ENCODE measurements around the gene GFI1B. TPM values are rescaled to one million over a fixed set of nuclear protein-coding genes. Genes with fewer than 3 reads are reported as not detected.
"Not testable (repeated sequence)": the region's sequence is repeated elsewhere in the genome, so short reads cannot be mapped to it uniquely, and the experiment has no call there.

GFI1B gene
- total RNA-seq, 1 experiment from 2014 or later: not detected

DNA sequence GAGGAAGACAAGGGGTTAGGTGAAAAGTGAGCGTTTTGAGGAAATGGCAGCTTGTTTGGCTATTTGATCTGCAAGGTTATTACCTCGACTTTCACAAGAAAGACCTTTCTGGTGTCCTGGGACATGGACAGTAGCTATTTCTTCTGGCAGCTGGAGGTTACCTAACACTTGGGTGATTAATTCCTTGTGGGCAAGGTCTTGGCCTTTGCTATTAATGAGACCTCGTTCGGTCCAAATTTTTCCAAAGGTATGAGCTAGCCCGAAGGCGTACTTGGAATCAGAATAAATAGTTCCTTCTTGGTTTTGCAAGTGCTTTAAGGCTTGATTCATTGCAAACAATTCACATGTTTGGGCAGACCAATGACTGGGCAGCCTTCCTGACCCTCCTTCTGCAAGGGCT lies 57.2 kb downstream of the GFI1B start:
- Histone ChIP-seq H3K36me3 (ENCODE audit: low read depth) (0 out of 2 replicates have a peak, but pooled peaks cover 12% of the 10 kb centered on the region), H3K4me1 (replicated peaks; ENCODE audit: insufficient read depth) (peaks cover 14% of the 10 kb centered on the region), H2AFZ (no peak overlapping the region), H3K9me2 (ENCODE audit: insufficient read depth) (no peaks in the 10 kb centered on the region), H3F3A (ENCODE audit: insufficient read depth, low read depth) (peaks cover 5% of the 10 kb centered on the region; the same call in 1 of the 2 replicates), H3K4me3 (no peak overlapping the region), H3K4me2 (no peak overlapping the region), H3K79me2 (ENCODE audit: low read depth) (peaks cover 82% of the 10 kb centered on the region), H3K27ac (no peak overlapping the region), H3K9me3 (ENCODE audit: insufficient read depth, low read depth) (no peaks in the 10 kb centered on the region), H3K27me3 (ENCODE audit: insufficient read depth, low read depth) (no peaks in the 10 kb centered on the region), H4K20me1 (ENCODE audit: insufficient read depth) (peaks cover 44% of the 10 kb centered on the region)
- ChIA-PET CTCF (no interaction called here), POLR2A (ENCODE audit: unreplicated experiment) (interaction anchor here (0.6 kb wide), 1 partner anchor 382 kb away, joined by 22 read pairs; no protein-coding TSS in a partner anchor)
- no TSS peak for BruUV-seq (replicated peaks)
- no peak for TF ChIP-seq EZH2 (IDR thresholded peaks at IDR 0.05; ENCODE audit: low read depth)
- TF ChIP-seq, protein P1, sequence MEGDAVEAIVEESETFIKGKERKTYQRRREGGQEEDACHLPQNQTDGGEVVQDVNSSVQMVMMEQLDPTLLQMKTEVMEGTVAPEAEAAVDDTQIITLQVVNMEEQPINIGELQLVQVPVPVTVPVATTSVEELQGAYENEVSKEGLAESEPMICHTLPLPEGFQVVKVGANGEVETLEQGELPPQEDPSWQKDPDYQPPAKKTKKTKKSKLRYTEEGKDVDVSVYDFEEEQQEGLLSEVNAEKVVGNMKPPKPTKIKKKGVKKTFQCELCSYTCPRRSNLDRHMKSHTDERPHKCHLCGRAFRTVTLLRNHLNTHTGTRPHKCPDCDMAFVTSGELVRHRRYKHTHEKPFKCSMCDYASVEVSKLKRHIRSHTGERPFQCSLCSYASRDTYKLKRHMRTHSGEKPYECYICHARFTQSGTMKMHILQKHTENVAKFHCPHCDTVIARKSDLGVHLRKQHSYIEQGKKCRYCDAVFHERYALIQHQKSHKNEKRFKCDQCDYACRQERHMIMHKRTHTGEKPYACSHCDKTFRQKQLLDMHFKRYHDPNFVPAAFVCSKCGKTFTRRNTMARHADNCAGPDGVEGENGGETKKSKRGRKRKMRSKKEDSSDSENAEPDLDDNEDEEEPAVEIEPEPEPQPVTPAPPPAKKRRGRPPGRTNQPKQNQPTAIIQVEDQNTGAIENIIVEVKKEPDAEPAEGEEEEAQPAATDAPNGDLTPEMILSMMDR (conservative IDR thresholded peaks at IDR 0.05): no peak
- intact Hi-C loops (cut with micrococcal nuclease; ENCODE audit: unreplicated experiment): no loop called here
- DNase-seq: peak in 1 of 2 experiments; percentile 54

DNA sequence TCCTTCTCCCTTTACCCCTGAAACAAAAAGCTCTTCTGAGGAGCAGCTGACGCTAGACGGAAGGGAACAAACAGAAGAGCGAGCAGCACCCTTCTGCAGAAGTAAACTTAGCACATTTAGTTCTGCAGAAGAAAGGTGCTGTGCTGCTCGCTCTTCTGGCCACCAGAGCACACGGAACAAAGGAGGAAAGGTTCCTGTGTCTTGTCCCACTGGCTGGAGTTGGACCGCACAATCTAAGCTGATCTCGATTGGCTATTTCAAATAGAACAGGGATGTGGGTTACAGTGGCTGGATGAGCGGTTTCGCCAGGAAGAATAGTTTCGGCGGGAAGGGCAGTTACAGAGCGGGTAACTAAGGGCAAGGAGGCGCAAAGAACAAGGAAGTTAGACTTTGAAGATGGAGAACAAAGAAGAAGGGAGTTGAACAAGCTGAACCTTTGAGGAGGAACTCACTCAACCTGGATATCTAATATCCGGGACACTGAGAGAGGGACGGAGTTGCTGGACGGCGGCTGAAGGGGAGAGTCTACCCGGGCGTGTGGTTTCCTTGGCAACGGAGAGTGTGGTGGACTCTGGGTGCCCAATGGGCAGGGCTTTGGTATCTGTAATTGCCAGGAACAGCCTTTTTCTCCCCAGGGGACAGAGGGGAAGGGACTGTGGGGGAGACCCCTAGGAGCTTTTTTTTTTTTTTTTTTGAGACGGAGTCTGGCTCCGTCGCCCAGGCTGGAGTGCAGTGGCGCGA lies 59.5 kb downstream of the GFI1B start:
- Histone ChIP-seq H3F3A (ENCODE audit: insufficient read depth, low read depth) (peaks cover 5% of the 10 kb centered on the region; the same call in 1 of the 2 replicates), H3K4me2 (no peak overlapping the region), H3K4me1 (replicated peaks; ENCODE audit: insufficient read depth) (no peaks in the 10 kb centered on the region), H3K79me2 (ENCODE audit: low read depth) (peaks cover 65% of the 10 kb centered on the region), H4K20me1 (ENCODE audit: insufficient read depth) (peaks cover 58% of the 10 kb centered on the region), H3K4me3 (no peak overlapping the region), H2AFZ (no peak overlapping the region), H3K27me3 (ENCODE audit: insufficient read depth, low read depth) (no peaks in the 10 kb centered on the region), H3K9me2 (ENCODE audit: insufficient read depth) (no peaks in the 10 kb centered on the region), H3K36me3 (ENCODE audit: low read depth) (peaks cover 6% of the 10 kb centered on the region; the same call in 1 of the 2 replicates), H3K9me3 (ENCODE audit: insufficient read depth, low read depth) (no peaks in the 10 kb centered on the region), H3K27ac (no peak overlapping the region)
- intact Hi-C loops (cut with micrococcal nuclease; ENCODE audit: unreplicated experiment): no loop called here
- POLR2A ChIA-PET (ENCODE audit: unreplicated experiment): interaction anchor here (0.7 kb wide), 1 partner anchor 309 kb away, joined by 9 read pairs; no protein-coding TSS in a partner anchor
- BruUV-seq (replicated peaks): no TSS peak
- no peak for DNase-seq
- TF ChIP-seq, protein P1 (conservative IDR thresholded peaks at IDR 0.05): no peak
- CTCF ChIA-PET: no interaction called here

DNA sequence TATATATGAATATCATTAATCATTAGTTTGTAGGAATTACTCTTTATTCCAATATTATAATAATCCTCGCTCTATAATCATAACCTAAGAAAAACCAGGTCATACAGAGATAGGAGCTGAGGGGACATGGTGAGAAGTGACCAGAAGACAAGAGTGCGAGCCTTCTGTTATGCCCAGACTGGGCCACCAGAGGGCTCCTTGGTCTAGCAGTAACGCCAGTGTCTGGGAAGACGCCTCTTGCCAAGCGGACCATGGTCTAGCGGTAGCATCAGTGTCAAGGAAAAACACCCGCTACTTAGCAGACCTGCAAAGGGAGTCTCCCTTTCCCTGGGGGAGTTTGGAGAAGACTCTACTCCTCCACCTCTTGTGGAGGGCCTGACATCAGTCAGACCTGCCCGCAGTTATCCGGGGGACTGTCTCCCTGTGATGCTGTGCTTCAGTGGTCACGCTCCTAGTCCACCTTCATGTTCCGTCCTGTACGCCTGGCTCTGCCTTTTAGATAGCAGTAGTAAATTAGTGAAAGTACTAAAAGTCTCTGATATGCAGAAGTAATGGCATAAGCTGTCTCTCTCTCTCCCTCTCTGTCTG lies 62.5 kb downstream of the GFI1B start:
- H3K4me2 ChIP-seq; H3K9me2 ChIP-seq (ENCODE audit: insufficient read depth); H3F3A ChIP-seq (ENCODE audit: insufficient read depth, low read depth); H3K4me3 ChIP-seq; POLR2A ChIA-PET (ENCODE audit: unreplicated experiment); H3K27me3 ChIP-seq (ENCODE audit: insufficient read depth, low read depth); H2AFZ ChIP-seq; H3K9me3 ChIP-seq (ENCODE audit: insufficient read depth, low read depth); H3K4me1 ChIP-seq (replicated peaks; ENCODE audit: insufficient read depth); H3K27ac ChIP-seq; BruUV-seq (replicated peaks); CTCF ChIA-PET; H3K36me3 ChIP-seq (ENCODE audit: low read depth): not testable (repeated sequence)
- peaks cover 35% of the 10 kb centered on the region for H3K79me2 ChIP-seq (ENCODE audit: low read depth)
- intact Hi-C loops (cut with micrococcal nuclease; ENCODE audit: unreplicated experiment): loop anchor here (1.0 kb wide), 1 partner anchor 103 kb away; no protein-coding TSS in a partner anchor
- H4K20me1 ChIP-seq (ENCODE audit: insufficient read depth): peaks cover 45% of the 10 kb centered on the region
- TF ChIP-seq, protein P1 (conservative IDR thresholded peaks at IDR 0.05): peak; percentile 73
- DNase-seq: peak; percentile 38 to 56

Small RNAs within 50 kb of the gene (microRNA-seq; reads per million reads assigned to microRNA genes)
- not detected for gene MIR548AW (ENCODE audit: borderline number of aligned reads, borderline replicate concordance)

Other genes starting within 250 kb of the GFI1B start
- 5.4 and 7.2 TPM in 2 replicates for gene AK8, start 100.4 kb upstream of the GFI1B start, total RNA-seq (2021)
- gene SPACA9, start 99.8 kb upstream of the GFI1B start, total RNA-seq (2021): 18.4 and 19.2 TPM in 2 replicates
- 51.2 and 61.0 TPM in 2 replicates for gene TSC1, start 34.1 kb upstream of the GFI1B start, total RNA-seq (2021)
- gene GTF3C5, start 52.3 kb downstream of the GFI1B start, total RNA-seq (2021): 79.6 and 107 TPM in 2 replicates
- 2.7 TPM in 2 replicates for gene CEL, start 83.3 kb downstream of the GFI1B start, total RNA-seq (2021)
- 24.8 and 30.0 TPM in 2 replicates for gene RALGDS, start 142.5 kb downstream of the GFI1B start, total RNA-seq (2021)
- gene GBGT1, start 185.2 kb downstream of the GFI1B start, total RNA-seq (2021): 1.2 and 3.0 TPM in 2 replicates
- not detected in 2 replicates for gene OBP2B, start 230.6 kb downstream of the GFI1B start, total RNA-seq (2021)

Data from PC-9 (cell line).